Parathyroid adenoma (tissue), 2 donors: ENCODE results near the gene CIZ1.

Source experiments
- H2AFZ ChIP-seq: fragments of 300-600 bp; sonication (generic); one replicate; pipeline ENCODE4 v1.7.0; 2017; ENCODE audit warnings: antibody characterized with exemption, mild to moderate bottlenecking
- H3K27ac ChIP-seq: fragments of 300-600 bp; sonication (generic); one replicate; pipeline ENCODE4 v1.7.0; 2017
- H3K27me3 ChIP-seq: fragments of 300-600 bp; sonication (generic); one replicate; pipeline ENCODE4 v1.7.0; 2017; ENCODE audit warnings: low read length; ENCODE audit not compliant: control insufficient read depth, insufficient read depth
- H3K36me3 ChIP-seq: fragments of 300-600 bp; sonication (generic); one replicate; pipeline ENCODE4 v1.7.0; 2017; ENCODE audit warnings: low read length; ENCODE audit not compliant: control insufficient read depth, insufficient read depth
- H3K4me1 ChIP-seq: fragments of 300-600 bp; sonication (generic); one replicate; pipeline ENCODE4 v1.7.0; 2017; ENCODE audit warnings: control low read depth
- H3K4me2 ChIP-seq: fragments of 300-600 bp; sonication (generic); one replicate; pipeline ENCODE4 v1.7.0; 2017; ENCODE audit warnings: low read length
- H3K4me3 ChIP-seq: fragments of 300-600 bp; sonication (generic); one replicate; pipeline ENCODE4 v1.7.0; 2017; ENCODE audit warnings: low read depth, low read length
- H3K79me2 ChIP-seq: fragments of 300-600 bp; sonication (generic); one replicate; pipeline ENCODE4 v1.7.0; 2017; ENCODE audit warnings: control low read depth
- H3K9ac ChIP-seq: fragments of 300-600 bp; sonication (generic); one replicate; pipeline ENCODE4 v1.7.0; 2017; ENCODE audit warnings: mild to moderate bottlenecking
- H3K9me3 ChIP-seq: fragments of 300-600 bp; sonication (generic); one replicate; pipeline ENCODE4 v1.7.0; 2017; ENCODE audit warnings: low read length; ENCODE audit not compliant: control insufficient read depth
- TF ChIP-seq, protein P1 (sequence below): fragments of 300-600 bp; sonication (generic); IDR thresholded peaks from one replicate; pipeline ENCODE4 v1.7.0; 2017; ENCODE audit warnings: antibody characterized with exemption, mild to moderate bottlenecking
- donor health status: primary hyperparathyroidism.

CIZ1 gene

GRCh38 chr9:128124873-128125579 lies 66.3 kb downstream of the CIZ1 start:
- Histone ChIP-seq H3K27me3 (no peaks in the 10 kb centered on the region), H3K9ac (no peak overlapping the region)

GRCh38 chr9:128124451-128124850 lies 66.9 kb downstream of the CIZ1 start:
- Histone ChIP-seq H3K79me2 (no peaks in the 10 kb centered on the region), H3K9ac (no peak overlapping the region), H3K36me3 (no peaks in the 10 kb centered on the region), H3K27me3 (no peaks in the 10 kb centered on the region), H3K27ac (no peak overlapping the region), H3K9me3 (no peaks in the 10 kb centered on the region), H3K4me3 (no peak overlapping the region), H3K4me1 (no peaks in the 10 kb centered on the region), H3K4me2 (no peak overlapping the region), H2AFZ (no peak overlapping the region)
- TF ChIP-seq, protein P1, sequence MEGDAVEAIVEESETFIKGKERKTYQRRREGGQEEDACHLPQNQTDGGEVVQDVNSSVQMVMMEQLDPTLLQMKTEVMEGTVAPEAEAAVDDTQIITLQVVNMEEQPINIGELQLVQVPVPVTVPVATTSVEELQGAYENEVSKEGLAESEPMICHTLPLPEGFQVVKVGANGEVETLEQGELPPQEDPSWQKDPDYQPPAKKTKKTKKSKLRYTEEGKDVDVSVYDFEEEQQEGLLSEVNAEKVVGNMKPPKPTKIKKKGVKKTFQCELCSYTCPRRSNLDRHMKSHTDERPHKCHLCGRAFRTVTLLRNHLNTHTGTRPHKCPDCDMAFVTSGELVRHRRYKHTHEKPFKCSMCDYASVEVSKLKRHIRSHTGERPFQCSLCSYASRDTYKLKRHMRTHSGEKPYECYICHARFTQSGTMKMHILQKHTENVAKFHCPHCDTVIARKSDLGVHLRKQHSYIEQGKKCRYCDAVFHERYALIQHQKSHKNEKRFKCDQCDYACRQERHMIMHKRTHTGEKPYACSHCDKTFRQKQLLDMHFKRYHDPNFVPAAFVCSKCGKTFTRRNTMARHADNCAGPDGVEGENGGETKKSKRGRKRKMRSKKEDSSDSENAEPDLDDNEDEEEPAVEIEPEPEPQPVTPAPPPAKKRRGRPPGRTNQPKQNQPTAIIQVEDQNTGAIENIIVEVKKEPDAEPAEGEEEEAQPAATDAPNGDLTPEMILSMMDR, result no peak

More at GRCh38 chr9:128124873-128125579, 66.3 kb downstream of the CIZ1 start:
- Histone ChIP-seq H3K27ac (no peak overlapping the region), H3K4me2 (no peak overlapping the region), H3K4me1 (no peaks in the 10 kb centered on the region), H2AFZ (no peak overlapping the region), H3K9me3 (no peaks in the 10 kb centered on the region), H3K4me3 (no peak overlapping the region), H3K36me3 (no peaks in the 10 kb centered on the region), H3K79me2 (no peaks in the 10 kb centered on the region)
- TF ChIP-seq, protein P1, result no peak

- no peak overlapping the region for H3K4me2 ChIP-seq
Observed at GRCh38 chr9:128123451-128124080, 67.8 kb downstream of the CIZ1 start.

DNA sequence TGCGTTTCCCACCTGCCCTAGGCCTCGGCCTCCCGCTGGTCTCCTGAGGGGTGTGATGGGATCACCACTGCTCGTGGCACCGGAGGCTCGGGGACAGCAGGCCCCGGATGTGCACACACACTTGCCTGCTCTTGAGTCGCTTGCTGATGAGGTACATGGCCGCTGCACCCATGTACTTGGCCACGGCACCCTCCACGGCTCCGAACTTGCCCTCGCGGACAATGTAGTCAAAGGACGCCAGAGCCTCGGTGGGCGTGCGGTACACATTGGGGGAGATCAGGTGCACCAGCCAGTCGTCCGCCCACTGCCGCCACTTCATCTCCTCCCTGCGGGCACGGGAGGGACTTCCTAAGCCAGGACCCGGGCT lies 68.6 kb downstream of the CIZ1 start:
- Histone ChIP-seq H3K9me3 (no peaks in the 10 kb centered on the region), H3K4me3 (no peak overlapping the region), H2AFZ (no peak overlapping the region), H3K4me2 (no peak overlapping the region), H3K27me3 (no peaks in the 10 kb centered on the region), H3K9ac (no peak overlapping the region), H3K4me1 (no peaks in the 10 kb centered on the region), H3K27ac (no peak overlapping the region), H3K79me2 (no peaks in the 10 kb centered on the region), H3K36me3 (no peaks in the 10 kb centered on the region)
- TF ChIP-seq, protein P1, result no peak

More at GRCh38 chr9:128123451-128124080, 67.8 kb downstream of the CIZ1 start:
- no peaks in the 10 kb centered on the region for H3K79me2 ChIP-seq
- TF ChIP-seq, protein P1, result no peak
- no peak overlapping the region for H3K4me3 ChIP-seq
- H3K27me3 ChIP-seq, result no peaks in the 10 kb centered on the region
- no peaks in the 10 kb centered on the region for H3K9me3 ChIP-seq
- H3K4me1 ChIP-seq, result no peaks in the 10 kb centered on the region
- no peak overlapping the region for H3K9ac ChIP-seq
- no peak overlapping the region for H2AFZ ChIP-seq
- H3K27ac ChIP-seq, result no peak overlapping the region
- H3K36me3 ChIP-seq, result no peaks in the 10 kb centered on the region
